ENCODE data around the gene DYNLT3. TPM values are rescaled to one million over a fixed set of nuclear protein-coding genes. Genes with fewer than 3 reads are reported as not detected.

Gene DYNLT3
- total RNA-seq, 1 donor from 2014 or later = 10.8 TPM

DNA sequence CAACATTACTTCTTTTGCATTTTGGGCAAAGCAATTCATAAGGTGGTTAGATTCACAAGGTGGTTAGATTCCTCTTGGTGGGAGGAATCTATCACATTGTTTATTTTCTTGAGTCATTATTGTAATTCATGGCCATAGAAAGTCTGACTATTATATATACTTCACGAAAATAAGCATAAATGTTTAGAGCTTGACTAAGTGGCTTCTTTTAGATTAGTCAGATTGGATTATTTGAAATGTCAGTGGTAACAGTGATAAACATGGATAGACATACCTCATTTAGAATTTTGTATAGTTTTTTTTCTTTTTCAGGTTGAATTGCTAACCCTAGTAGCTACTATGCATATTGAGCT lies 24.9 kb upstream of the DYNLT3 start:
- TF ChIP-seq, protein P1, sequence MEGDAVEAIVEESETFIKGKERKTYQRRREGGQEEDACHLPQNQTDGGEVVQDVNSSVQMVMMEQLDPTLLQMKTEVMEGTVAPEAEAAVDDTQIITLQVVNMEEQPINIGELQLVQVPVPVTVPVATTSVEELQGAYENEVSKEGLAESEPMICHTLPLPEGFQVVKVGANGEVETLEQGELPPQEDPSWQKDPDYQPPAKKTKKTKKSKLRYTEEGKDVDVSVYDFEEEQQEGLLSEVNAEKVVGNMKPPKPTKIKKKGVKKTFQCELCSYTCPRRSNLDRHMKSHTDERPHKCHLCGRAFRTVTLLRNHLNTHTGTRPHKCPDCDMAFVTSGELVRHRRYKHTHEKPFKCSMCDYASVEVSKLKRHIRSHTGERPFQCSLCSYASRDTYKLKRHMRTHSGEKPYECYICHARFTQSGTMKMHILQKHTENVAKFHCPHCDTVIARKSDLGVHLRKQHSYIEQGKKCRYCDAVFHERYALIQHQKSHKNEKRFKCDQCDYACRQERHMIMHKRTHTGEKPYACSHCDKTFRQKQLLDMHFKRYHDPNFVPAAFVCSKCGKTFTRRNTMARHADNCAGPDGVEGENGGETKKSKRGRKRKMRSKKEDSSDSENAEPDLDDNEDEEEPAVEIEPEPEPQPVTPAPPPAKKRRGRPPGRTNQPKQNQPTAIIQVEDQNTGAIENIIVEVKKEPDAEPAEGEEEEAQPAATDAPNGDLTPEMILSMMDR (IDR thresholded peaks at IDR 0.05; ENCODE audit: unreplicated experiment) = no peak
- H3K27ac Mint-ChIP-seq = no peak overlapping the region
- H3K4me1 Mint-ChIP-seq = no peaks in the 10 kb centered on the region
- H3K36me3 Mint-ChIP-seq = no peaks in the 10 kb centered on the region
- peaks cover 42% of the 10 kb centered on the region for H3K9me3 Mint-ChIP-seq
- H3K4me3 Mint-ChIP-seq = no peak overlapping the region
- H3K27me3 Mint-ChIP-seq (ENCODE audit: low read depth) = no peaks in the 10 kb centered on the region
- no peak for DNase-seq (ENCODE audit: low spot score in 2 of 2, unreplicated experiment in 2 of 2)

DNA sequence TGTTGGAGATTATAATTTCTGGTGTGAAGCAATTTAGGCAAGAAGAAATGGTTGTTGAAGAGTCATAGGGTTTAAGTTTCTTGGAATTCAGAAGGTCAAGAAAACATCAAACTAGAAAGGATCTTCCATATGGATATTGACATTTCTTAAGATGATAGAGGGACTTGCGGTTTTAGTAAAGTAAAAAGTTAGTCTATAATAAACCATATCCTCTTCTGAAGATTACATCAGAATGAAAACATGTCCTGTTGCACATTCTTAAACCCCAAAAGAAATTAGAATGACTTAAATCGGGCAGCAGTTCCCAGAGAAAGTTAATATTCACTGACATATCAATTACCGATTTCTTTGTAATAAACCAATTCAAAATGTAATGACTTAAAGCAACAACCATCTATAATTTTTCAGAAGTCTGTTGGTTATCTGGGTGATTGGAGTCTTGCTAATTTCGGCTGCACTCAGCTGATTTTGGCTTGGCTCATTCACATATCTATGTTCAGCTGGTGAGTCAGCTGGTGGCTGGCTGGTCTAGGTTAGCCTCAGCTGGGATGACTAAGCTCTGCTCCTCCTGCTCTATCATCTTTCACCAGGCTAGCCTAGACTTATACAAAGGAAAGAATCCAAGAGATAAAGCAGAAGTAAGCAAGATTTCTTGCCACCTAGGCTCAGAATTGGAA lies 24.4 kb upstream of the DYNLT3 start:
- no peak for DNase-seq (ENCODE audit: low spot score in 2 of 2, unreplicated experiment in 2 of 2)
- TF ChIP-seq, protein P1 (IDR thresholded peaks at IDR 0.05; ENCODE audit: unreplicated experiment) = no peak
- no peaks in the 10 kb centered on the region for H3K27me3 Mint-ChIP-seq (ENCODE audit: low read depth)
- H3K4me1 Mint-ChIP-seq = no peaks in the 10 kb centered on the region
- no peak overlapping the region for H3K4me3 Mint-ChIP-seq
- peaks cover 45% of the 10 kb centered on the region for H3K9me3 Mint-ChIP-seq
- no peak overlapping the region for H3K27ac Mint-ChIP-seq
- H3K36me3 Mint-ChIP-seq = peaks cover 2% of the 10 kb centered on the region

DNA sequence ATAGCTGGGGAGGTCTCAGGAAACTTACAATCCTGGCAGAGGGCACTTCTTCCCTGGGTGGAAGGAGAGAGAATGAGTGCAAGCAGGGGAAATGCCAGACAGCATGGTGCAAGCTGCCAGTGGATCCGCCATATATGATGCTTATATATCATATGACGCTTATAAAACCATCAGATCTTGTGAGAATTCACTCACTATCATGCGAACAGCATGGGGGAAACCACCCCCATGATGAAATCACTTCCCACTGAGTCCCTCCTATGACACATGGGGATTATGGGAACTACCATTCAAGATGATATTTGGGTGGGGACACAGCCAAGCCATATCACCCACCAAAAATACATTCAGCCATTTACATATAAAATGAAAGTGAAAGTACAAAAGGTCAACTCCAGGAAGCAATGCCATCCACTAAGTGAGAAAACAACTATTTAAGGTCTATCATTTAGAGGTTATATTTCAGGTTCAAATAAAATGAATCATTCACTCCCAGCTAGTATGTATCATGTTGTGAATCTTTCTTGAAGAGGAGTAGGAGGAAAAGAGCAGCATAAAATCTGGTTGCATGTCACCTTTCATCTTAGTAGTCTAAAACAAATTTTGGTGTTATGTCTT lies 20.3 kb upstream of the DYNLT3 start:
- peaks cover 4% of the 10 kb centered on the region for H3K4me1 Mint-ChIP-seq

DNA sequence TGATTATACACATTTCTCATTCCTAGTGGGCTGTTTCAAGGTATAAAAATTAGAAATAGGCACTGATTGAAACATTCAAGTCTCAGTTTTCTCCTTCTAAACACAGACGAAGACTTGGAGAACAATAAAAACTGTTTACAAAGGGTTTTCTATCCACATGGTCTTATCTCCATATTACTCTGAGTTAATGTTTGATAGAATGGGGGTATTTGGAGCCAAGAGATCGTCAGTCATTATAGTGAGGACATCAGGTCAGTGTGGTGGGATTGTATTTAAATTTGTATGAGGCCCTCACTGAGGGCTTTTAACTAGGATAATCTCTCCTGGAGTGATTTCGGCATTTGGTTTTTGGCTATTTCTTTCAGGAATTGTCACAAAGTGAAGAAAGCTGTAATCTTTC lies 16.4 kb upstream of the DYNLT3 start:
- H3K9me3 Mint-ChIP-seq = peaks cover 37% of the 10 kb centered on the region
- H3K36me3 Mint-ChIP-seq = peaks cover 2% of the 10 kb centered on the region
- H3K4me1 Mint-ChIP-seq = peaks cover 16% of the 10 kb centered on the region
- DNase-seq (ENCODE audit: low spot score in 2 of 2, unreplicated experiment in 2 of 2) = no peak
- no peaks in the 10 kb centered on the region for H3K27me3 Mint-ChIP-seq (ENCODE audit: low read depth)
- TF ChIP-seq, protein P1 (IDR thresholded peaks at IDR 0.05; ENCODE audit: unreplicated experiment) = no peak
- H3K27ac Mint-ChIP-seq = no peak overlapping the region
- no peak overlapping the region for H3K4me3 Mint-ChIP-seq

More for the DNA sequence above, 20.3 kb upstream of the DYNLT3 start:
- no peaks in the 10 kb centered on the region for H3K27me3 Mint-ChIP-seq (ENCODE audit: low read depth)
- no peak overlapping the region for H3K27ac Mint-ChIP-seq
- no peak overlapping the region for H3K4me3 Mint-ChIP-seq
- TF ChIP-seq, protein P1 (IDR thresholded peaks at IDR 0.05; ENCODE audit: unreplicated experiment) = no peak
- DNase-seq (ENCODE audit: low spot score in 2 of 2, unreplicated experiment in 2 of 2) = no peak
- peaks cover 36% of the 10 kb centered on the region for H3K9me3 Mint-ChIP-seq
- H3K36me3 Mint-ChIP-seq = peaks cover 2% of the 10 kb centered on the region

DNA sequence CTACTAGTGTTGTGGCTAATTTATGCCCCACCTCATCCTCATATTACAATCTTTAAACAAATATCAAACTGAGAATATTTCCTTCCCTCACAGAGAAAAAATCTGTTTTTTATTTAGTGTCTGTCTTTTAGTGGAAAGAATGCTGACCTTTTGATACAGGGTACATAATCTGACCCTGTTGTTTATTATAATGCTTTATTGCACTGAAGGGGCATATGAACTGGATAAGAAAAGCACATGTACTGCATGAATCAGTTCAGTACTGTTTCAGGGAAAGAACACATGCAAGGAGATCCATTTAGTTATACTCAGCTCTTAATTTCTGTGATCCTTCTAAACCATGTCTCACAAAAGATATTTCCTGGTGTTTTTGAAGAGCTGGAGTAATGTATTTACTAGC lies 15.5 kb upstream of the DYNLT3 start:
- peaks cover 33% of the 10 kb centered on the region for H3K9me3 Mint-ChIP-seq
- TF ChIP-seq, protein P1 (IDR thresholded peaks at IDR 0.05; ENCODE audit: unreplicated experiment) = no peak
- no peak overlapping the region for H3K27ac Mint-ChIP-seq

More for the DNA sequence above, 15.5 kb upstream of the DYNLT3 start:
- DNase-seq (ENCODE audit: low spot score in 2 of 2, unreplicated experiment in 2 of 2) = no peak
- H3K4me1 Mint-ChIP-seq = peaks cover 16% of the 10 kb centered on the region
- H3K4me3 Mint-ChIP-seq = no peak overlapping the region
- no peaks in the 10 kb centered on the region for H3K27me3 Mint-ChIP-seq (ENCODE audit: low read depth)
- H3K36me3 Mint-ChIP-seq = peaks cover 2% of the 10 kb centered on the region
